ACHN (cell line): ENCODE measurements around the gene DYNLL2.
"Not testable (repeated sequence)": the region's sequence is repeated elsewhere in the genome, so short reads cannot be mapped to it uniquely, and the experiment has no call there.

Experiments used
- DNase-seq: peaks from one replicate; pipeline ENCODE4 v3.0.0-alpha.2; 2015
- in situ Hi-C: cut with HindIII; loops from 2 replicates; pipeline ENCODE4 v1.10.0; 2017; ENCODE audit warnings: low sequenced_read_pairs, low pct_ligation_motif_present, low pct_unique_long_range_greater_than_20kb

Gene DYNLL2

DNA sequence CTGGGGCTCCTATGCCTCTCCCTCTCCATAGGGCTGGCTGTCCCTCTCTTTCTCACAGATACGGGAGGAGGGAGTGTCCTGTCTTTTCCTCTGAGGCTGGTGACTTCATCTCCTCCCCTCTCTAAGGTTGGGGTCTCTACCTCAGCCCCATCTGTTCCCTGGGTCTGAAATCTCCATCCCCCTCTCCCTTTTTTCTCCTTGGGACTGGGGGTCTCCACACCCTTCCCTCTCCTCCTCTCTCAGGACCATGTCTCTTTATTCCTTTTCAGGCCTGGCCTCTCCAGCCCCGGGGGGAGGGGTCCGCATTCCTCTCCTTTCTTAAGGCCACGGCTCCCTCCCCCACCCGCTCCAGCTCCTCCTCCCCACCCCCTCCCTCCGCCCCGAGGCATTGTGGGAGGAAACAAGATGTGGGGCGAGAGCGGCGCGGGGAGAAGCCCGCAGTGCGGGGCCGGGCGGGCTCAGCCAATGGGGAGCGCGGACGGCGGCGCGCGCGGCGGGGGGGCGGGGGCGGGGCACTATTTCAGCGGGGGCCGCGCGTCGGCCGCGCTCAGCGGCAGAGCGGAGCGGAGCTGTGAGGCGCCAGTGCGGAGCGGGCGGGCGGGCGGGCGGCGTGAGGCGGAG is at the start of gene DYNLL2:
Gene DYNLL2 (plus strand): TSS at position 550 of the 621 bp plus-strand sequence. CDS start 3,672 bp downstream, outside the sequence.
- in situ Hi-C loops = no loop called here

DNA sequence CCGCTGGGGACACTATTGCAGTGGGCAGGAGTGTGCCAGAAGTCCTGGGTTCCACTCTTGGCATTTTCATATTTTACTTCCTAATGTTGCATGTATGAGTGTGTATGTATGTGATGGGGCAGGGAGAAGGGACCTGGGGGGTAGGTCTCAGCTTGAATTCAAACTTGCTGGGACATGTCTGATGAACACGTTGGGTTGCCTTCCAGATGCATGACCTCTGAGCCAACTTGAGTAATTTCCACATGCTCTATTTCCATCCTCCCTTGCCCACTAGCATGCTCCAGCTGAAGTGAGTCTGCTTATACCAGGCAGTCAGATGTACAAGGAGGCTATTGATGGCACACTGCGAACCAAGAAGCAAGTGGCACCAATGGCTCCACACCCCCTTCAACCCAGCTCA is 43.2 kb upstream of the DYNLL2 start:
- DNase-seq = no peak
- in situ Hi-C loops = no loop called here

More for the DNA sequence above, at the start of gene DYNLL2:
- peak; percentile 92 for DNase-seq

- in situ Hi-C loops = no loop called here
- no peak for DNase-seq
Observed at GRCh38 chr17:58040386-58040785, 42.8 kb upstream of the DYNLL2 start.

DNA sequence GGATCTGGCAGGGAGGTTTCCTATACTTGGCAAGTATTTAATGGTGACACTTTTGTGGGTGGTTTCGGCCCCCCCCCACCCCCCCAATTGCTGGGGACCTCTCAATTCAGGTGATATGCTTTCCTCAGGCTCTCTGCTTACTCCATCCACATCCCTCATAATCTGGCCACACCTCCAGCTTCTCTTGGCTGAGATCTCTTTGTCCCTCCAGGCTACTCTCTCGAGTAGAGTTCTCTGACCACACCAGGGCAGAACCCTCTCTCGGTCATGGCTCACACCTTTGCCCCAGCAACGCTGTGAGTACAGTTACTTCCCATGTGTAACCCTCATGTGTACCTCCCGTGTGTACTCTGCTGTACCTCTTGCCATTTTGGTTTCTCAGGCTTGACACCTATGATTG is 42.1 kb upstream of the DYNLL2 start:
- no peak for DNase-seq
- in situ Hi-C loops = no loop called here

DNA sequence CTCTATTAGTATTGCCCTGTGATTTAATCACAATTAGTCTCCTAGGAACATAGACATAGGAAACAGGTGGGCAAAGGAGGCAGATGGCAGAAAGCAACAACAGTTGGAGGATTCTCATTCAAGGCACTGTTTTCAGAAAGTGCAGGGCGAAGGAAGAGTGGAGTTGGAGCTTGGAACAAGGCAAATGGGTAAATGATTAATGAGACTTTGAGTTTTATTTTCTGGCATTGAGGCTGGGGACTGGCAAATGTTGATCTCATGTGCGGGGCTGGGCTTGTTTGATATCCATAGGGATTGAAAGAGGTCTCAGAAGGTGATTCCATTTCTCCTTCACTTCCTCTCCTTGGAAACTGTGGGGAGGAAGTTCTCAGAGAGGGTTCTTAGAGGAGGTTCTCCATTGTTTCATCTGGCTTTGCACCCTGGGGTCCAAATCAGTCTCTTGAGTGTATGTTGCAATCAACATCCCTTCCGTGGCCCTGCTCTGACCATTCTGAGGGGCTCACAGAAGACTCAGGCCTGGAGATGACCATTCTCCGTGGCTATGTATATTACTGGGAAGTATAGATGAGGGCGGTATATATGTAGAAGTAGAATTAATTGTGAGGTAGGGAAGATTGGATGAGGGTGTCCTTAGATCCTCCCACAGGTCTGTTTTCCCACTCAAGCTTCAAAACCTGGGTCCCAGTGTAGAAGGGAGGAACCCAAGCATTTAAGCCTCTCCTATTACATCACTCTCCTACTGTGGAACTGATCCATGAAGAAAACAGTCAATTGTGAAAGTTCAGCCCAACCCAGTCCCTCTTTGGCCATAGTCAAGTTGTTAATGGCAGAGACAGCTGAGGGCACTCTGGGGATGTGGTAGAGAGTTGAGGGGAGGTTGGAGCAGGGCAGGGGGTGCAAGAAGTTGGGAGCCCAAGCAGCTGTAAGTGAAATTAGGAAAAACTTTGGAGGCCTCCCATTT is 39.7 kb upstream of the DYNLL2 start:
- DNase-seq = no peak
- in situ Hi-C loops = no loop called here

- in situ Hi-C loops, DNase-seq: not testable (repeated sequence)
Observed at GRCh38 chr17:58044256-58044655, 39.0 kb upstream of the DYNLL2 start.

GRCh38 chr17:58046239-58047094 is 36.8 kb upstream of the DYNLL2 start:
- in situ Hi-C loops = no loop called here
- DNase-seq = no peak

DNA sequence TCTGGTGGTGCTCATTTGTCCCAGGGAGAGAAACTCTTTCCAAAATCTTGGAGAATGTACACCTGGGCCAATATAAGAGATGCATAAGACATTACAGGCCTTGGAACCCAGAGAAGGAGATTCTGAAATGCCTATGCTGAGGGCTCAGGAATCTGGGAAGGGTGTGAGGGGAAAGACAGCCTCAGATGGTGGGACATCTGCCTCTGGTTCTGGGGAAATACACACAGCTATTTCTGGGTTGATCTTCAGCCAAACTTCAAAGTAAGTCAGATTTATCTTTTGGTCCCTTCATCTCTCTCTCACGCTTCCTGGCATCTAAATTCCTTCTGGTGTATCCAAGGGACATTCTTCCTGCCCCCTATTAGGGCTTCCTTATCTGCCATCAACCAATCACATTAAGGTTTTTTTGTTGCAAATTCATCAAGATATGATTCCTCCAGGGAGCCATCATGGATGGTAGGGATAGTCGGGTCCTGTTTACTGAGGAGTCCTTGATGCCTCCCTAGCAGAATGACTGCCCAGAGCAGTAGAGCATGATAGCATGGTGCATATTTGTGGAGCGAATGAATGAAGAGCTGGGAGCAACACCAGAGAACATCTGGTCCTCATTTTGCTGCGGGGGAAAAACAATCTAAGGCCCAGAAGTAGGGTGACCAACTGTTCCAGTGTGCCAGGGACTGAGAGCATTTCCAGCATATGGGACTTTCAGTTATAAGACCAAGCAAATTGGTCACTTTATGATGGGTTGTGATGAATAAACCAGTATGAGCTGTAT is 35.7 kb upstream of the DYNLL2 start:
- in situ Hi-C loops = no loop called here
- no peak for DNase-seq

DNA sequence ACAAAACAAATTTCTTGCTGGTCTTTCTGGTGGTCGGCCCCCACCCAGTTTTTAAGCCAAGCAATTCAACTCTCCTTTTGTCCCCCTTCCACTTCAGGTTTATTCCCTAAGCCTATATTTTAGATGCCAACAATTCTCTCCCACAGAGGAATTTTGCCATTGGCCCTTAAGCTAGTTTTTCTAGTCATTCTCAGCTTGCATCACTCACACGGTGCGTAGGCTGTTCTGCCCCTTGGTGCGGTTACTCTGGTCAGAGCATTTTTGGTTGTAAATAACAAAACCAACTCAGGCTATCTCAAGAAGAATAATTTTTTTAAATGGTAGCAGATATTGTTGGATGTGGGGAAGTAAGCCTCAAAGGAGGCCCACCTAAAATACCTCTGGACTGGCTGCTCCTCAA is 33.7 kb upstream of the DYNLL2 start:
- in situ Hi-C loops = no loop called here
- no peak for DNase-seq

- in situ Hi-C loops = no loop called here
- no peak for DNase-seq
Observed at GRCh38 chr17:58050966-58051365, 32.3 kb upstream of the DYNLL2 start.

DNA sequence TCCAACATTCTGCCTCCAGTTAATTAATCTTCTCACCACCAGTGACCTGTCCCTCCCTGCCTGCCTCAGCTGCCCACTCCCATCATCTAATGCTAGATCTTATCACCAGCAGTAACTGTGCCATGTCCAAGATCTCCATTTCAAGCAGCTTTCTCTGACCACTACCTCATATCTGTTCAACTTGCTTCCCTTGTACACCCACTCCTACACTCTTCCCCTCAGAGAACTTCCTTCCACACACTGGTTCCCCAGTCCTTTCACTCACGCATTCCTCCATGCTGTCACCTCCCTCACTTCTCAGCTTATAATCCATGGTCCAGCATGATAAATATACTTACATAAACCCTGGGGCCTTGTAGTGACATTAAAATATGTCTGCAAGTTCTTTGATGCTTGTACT is 31.8 kb upstream of the DYNLL2 start:
- in situ Hi-C loops = no loop called here
- no peak for DNase-seq

DNA sequence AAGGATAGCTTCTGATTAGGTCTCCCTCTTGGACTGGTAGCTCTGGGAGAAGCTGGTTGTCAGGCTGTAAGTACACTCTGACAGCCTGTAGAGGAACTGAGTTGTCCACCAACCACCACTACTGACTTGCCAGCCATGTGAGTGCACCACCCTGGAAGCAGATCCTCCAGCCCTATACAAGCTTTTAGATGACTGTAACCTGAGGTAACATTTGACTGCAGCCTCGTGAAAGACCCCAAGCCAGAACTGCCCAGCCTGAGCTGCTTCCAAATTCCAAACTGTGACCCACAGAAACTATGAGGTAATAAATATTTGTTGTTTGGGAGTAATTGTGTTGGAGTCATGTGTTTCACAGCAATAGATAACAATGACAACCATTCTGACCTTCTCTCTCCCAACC is 30.8 kb upstream of the DYNLL2 start:
- DNase-seq = no peak
- in situ Hi-C loops = no loop called here

DNA sequence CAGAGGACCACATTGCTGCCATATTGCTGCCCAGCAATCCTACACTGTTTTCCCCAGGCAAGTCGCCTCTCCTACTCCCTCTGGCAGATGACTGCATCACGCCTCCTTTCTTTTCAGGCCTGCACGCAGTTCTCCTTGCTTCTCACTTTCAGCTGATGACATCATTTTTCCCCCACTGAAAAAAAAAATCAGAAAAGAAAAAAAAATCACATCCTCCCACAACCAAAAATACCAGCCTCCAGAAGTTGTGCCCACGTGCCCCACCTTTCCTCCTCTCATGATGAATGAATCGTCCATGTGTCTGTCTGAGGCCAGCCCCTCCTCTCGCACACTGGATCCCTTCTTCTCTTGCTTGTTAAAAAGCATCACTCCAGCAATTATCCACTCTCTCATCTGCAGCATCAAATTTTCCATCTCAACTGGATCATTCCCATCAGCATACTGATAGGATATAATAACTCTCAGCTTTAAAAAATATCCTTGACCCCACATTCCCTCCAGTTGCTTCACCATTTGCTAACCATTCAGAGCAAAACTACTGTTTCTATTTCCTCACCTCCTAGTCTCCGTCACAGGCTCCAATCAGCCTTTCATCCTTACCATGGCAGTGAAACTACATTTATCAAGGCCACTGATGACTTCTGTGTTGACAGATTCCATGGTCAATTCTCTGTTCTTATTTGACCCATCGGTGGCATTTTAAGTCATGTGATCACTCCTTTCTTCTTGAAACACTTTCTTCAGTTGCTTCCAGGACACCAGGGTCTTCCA is 30.1 kb upstream of the DYNLL2 start:
- in situ Hi-C loops = no loop called here
- no peak for DNase-seq

DNA sequence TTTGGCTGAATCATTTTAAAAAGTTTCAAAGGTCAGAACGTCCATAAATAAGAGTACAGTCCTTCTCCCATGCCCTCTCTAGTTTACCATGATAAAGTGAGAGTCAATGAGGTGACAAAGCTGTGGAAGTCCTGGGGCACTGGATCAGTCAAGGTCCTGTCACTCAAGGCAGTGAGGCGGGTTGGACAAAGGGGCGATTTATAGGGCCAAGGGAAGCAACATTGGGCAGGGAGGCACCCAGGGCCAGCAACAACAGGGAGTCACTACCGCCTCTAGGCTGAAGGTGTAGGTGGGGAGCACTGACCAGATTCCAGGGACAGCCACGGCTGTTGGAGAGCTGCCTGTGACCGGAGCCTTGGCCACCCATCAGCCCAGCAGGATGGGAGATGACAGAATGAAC is 28.6 kb upstream of the DYNLL2 start:
- no peak for DNase-seq
- in situ Hi-C loops = no loop called here

DNA sequence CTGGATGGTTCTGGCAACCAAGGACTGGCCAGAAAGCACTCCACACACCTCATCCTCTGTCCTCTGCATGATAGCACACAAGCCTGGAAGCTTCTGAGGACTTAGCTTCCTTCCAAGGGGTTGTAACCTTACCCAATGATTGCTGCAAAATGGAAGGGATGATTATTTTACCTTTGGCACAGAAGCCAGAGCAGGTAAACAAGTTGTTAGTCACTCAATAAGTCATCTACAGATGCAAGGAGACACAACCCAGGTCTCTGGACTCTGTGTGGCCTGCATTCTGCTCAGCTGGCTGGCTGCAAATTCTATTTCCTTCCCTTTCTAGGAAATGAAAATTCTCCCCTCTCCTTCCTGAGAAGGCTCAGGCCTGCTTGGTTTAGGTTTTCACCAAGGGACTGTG is 26.7 kb upstream of the DYNLL2 start:
- DNase-seq = no peak
- in situ Hi-C loops = no loop called here

DNA sequence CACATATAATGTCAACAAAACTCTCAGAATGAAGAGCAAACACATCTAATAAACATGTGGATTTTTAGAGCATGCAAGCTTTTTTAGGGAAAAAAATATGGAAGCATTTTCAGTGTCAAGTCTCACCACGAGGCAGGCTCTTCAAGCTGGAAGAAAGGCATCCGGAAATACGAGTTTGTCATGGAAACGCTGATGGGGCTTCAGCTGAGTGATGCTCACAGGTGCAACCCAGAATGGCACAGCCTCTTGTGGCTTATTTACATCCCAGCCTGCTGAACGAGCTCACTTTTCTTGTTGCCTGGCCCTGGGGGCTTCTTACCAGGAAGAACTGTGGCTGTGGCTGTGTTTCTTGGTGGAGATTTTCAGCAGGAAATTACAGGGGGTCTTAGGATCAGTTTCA is 24.1 kb upstream of the DYNLL2 start:
- no peak for DNase-seq
- in situ Hi-C loops = no loop called here

- DNase-seq = no peak
- in situ Hi-C loops = no loop called here
Observed at GRCh38 chr17:58060596-58061191, 22.5 kb upstream of the DYNLL2 start.
